NCI-H1092 treated with DMSO at 0.1 percent for 48 hours (cell line): ENCODE data around the gene STK24.

Experiments used
- DNase-seq: peaks from one replicate; lab custom pipeline; 2025; lab: John Stamatoyannopoulos, UW

The STK24 gene

GRCh38 chr13:98473788-98474144, 103.1 kb downstream of the STK24 start:
- DNase-seq: no peak

- no peak for DNase-seq
Observed at GRCh38 chr13:98473135-98473787, 103.6 kb downstream of the STK24 start.

- no peak for DNase-seq
Observed at GRCh38 chr13:98471934-98472333, 105.0 kb downstream of the STK24 start.

GRCh38 chr13:98470920-98471319, 106.0 kb downstream of the STK24 start:
- DNase-seq: no peak

- DNase-seq: no peak
Observed at GRCh38 chr13:98468929-98469328, 108.0 kb downstream of the STK24 start.

GRCh38 chr13:98468361-98468760, 108.5 kb downstream of the STK24 start:
- peak; percentile 13 for DNase-seq

- DNase-seq: no peak
Observed at GRCh38 chr13:98467263-98467985, 109.5 kb downstream of the STK24 start.

- DNase-seq: peak; percentile 12
Observed at GRCh38 chr13:98466634-98467236, 110.2 kb downstream of the STK24 start.

- DNase-seq: no peak
Observed at GRCh38 chr13:98462946-98463345, 114.0 kb downstream of the STK24 start.

- no peak for DNase-seq
Observed at GRCh38 chr13:98462241-98462882, 114.5 kb downstream of the STK24 start.

GRCh38 chr13:98461486-98462240, 115.2 kb downstream of the STK24 start:
- no peak for DNase-seq

- DNase-seq: no peak
Observed at GRCh38 chr13:98460516-98460915, 116.4 kb downstream of the STK24 start.

GRCh38 chr13:98459721-98460370, 117.1 kb downstream of the STK24 start:
- no peak for DNase-seq

- DNase-seq: no peak
Observed at GRCh38 chr13:98459171-98459681, 117.7 kb downstream of the STK24 start.

GRCh38 chr13:98458431-98458830, 118.5 kb downstream of the STK24 start:
- no peak for DNase-seq

GRCh38 chr13:98457053-98457452, 119.9 kb downstream of the STK24 start:
- DNase-seq: no peak

- no peak for DNase-seq
Observed at GRCh38 chr13:98456413-98456845, 120.5 kb downstream of the STK24 start.

GRCh38 chr13:98454389-98454881, 122.5 kb downstream of the STK24 start:
- peak; percentile 85 for DNase-seq

- DNase-seq: no peak
Observed at GRCh38 chr13:98452851-98453843, 123.8 kb downstream of the STK24 start.
